ENCODE measurements around the gene RBM15.

GRCh38 chr1:110350360-110350759 is 11.2 kb downstream of the RBM15 start:
- TF ChIP-seq CTCF (IDR thresholded peaks at IDR 0.05; ENCODE audit: borderline replicate concordance, extremely low read depth, low read length, poor library complexity, severe bottlenecking) (no peak), EZH2 (IDR thresholded peaks at IDR 0.05; ENCODE audit: borderline replicate concordance, low read depth, low read length, severe bottlenecking) (no peak)

All from DND-41 (cell line).